Stomach (tissue), 9 donors: Measurements from ENCODE around the gene CFAP46. TPM values are rescaled to one million over a fixed set of nuclear protein-coding genes. Genes with fewer than 3 reads are reported as not detected.

Experiments
- DNase-seq, 2 donors: peaks; one replicate each; pipeline versions ENCODE4 v3.0.0 to v3.0.0-alpha.2; 2013 to 2019
- H3K27ac ChIP-seq, 5 donors: fragments of 200-600 bp in 4 of 5; sonication (generic) in 4 of 5; one replicate each; pipeline ENCODE4 v1.5.1; 2013 to 2019; ENCODE audit warnings: mild to moderate bottlenecking in 1 of 5, moderate library complexity in 1 of 5
- H3K27me3 ChIP-seq, 3 donors: fragments of 200-600 bp; sonication (generic); one replicate each; pipeline ENCODE4 v1.5.1; 2017 to 2019; ENCODE audit warnings: mixed run types in 1 of 3
- H3K36me3 ChIP-seq, 4 donors: fragments of 200-600 bp; sonication (generic); 1 replicate in 3 of 4; 2 replicates in 1 of 4; pipeline ENCODE4 v1.5.1; 2016 to 2019
- H3K4me1 ChIP-seq, 4 donors: fragments of 200-600 bp; sonication (generic); one replicate each; pipeline ENCODE4 v1.5.1; 2016 to 2019
- H3K4me3 ChIP-seq, 4 donors: fragments of 200-600 bp; sonication (generic) in 3 of 4; one replicate each; pipeline ENCODE4 v1.5.1; 2016 to 2019; ENCODE audit warnings: mild to moderate bottlenecking in 1 of 4
- H3K9me3 ChIP-seq, 4 donors: fragments of 200-600 bp; sonication (generic); one replicate each; pipeline ENCODE4 v1.5.1; 2016 to 2019
- CTCF ChIP-seq, 7 experiments: fragments of 450-650 bp in 4 of 7; fragments of 200-600 bp in 3 of 7; sonication (generic) in 3 of 7; IDR thresholded peaks; one replicate each; pipeline ENCODE4 v1.5.1; 2016 to 2019; ENCODE audit warnings: antibody characterized with exemption in 7 of 7, control low read depth in 2 of 7, mild to moderate bottlenecking in 1 of 7
- EP300 ChIP-seq: sonication (generic); formaldehyde crosslinking; IDR thresholded peaks from one replicate; pipeline ENCODE4 v1.6.1; 2017; ENCODE audit warnings: antibody characterized with exemption
- POLR2A ChIP-seq, 4 donors: fragments of 450-650 bp; IDR thresholded peaks; one replicate each; pipeline ENCODE4 v1.6.1; 2016; ENCODE audit warnings: antibody characterized with exemption in 4 of 4, control low read depth in 2 of 4, mild to moderate bottlenecking in 1 of 4, moderate library complexity in 1 of 4
- POLR2AphosphoS5 ChIP-seq, 3 donors: sonication (generic); formaldehyde crosslinking; IDR thresholded peaks; one replicate each; pipeline ENCODE4 v1.6.1; 2016; ENCODE audit warnings: antibody characterized with exemption in 3 of 3
- WGBS, 5 donors: extraction: QIAGEN DNeasy Blood & Tissue Kit in 3 of 5; methylation state at CpG; one replicate each; pipeline versions ENCODE4 v1.1.5 to v1.1.7; 2013 to 2018; 5-methylcytosine and 5-hydroxymethylcytosine counted together
- intact Hi-C: fragments of 100-400 bp; cut with DNase I; formaldehyde crosslinking; loops from one replicate; pipeline ENCODE4 v1.15.1; 2023; ENCODE audit warnings: low total_unique reads
- polyA plus RNA-seq, 3 donors: library from polyadenylated mRNA; stranded (reverse); fragments of 200-250 nt; gene quantifications; one replicate each; pipeline ENCODE4 v1.2.3, GENCODE V29; 2013
- total RNA-seq, 5 donors: library from RNA; depleted of rRNA; stranded (reverse); fragments of >200 nt; gene quantifications; one replicate each; pipeline versions ENCODE4 v1.1.0 to v1.2.3, GENCODE V29; 2014 to 2016
- donor health status: healthy with polysubstance abuse.
- donor health status: Bipolar disorder and iron deficiency.
- donor health status: healthy.

CFAP46 gene
- total and polyA plus RNA-seq, 8 donors, result under 0.01 to 5.8 (median 1.8) TPM; not detected in 1

DNA sequence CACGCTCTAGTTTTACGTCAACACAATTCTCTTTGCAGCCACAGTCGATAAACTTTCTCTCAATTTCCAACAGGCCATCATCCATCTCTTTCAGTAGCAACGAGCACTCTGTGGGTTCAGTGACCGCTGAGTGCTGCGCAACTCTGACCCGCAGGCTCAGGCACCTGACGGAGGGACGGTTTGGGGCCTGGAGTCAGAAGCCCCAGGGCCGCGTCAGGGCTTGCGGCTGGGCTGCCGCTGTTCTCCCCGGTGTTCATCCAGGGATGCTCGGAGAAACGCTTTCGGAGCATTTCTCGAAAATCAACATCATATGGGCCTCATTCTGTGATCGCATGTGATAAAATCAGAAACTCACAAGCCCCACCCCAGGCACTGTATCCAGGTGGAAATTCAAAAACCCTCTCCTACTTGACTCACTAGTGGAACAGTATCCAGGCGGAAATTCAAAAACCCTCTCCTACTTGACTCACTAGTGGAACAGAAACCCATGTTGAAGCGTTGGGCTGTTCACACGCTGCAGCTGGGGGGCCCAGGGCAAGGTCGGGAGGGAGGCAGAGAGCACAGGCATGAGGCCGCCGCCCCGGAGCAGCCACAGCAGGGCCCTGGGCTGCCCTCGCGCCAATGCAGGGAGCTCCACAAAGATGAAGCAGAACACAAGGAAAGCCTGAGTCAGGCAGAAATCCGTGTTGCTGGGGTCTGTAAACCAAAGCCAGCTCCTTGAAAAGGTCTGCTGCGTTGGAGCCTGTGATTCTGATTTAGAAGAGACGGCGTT lies 83.1 kb downstream of the CFAP46 start:
- WGBS, 5 donors, result 89 to 94% (median 91%) methylated on average over 28 to 32 of the region's 32 CpGs
- no peak overlapping the region for H3K27ac ChIP-seq
- TF ChIP-seq POLR2A (IDR thresholded peaks at IDR 0.05) (no peak), CTCF (IDR thresholded peaks at IDR 0.05) (no peak), POLR2AphosphoS5 (IDR thresholded peaks at IDR 0.05) (no peak), EP300 (no peak)
- no peak overlapping the region for H3K4me3 ChIP-seq
- peaks cover 0 to 47% (median 10%) of the 10 kb centered on the region in 3 donors for H3K27me3 ChIP-seq
- H3K4me1 ChIP-seq, result peaks cover 6 to 12% (median 10%) of the 10 kb centered on the region in 4 donors
- DNase-seq, result no peak
- intact Hi-C loops, result no loop called here
- peaks cover 0 to 11% (median 3%) of the 10 kb centered on the region in 4 donors for H3K36me3 ChIP-seq
- peaks cover 0 to 19% (median 6%) of the 10 kb centered on the region in 4 donors for H3K9me3 ChIP-seq

DNA sequence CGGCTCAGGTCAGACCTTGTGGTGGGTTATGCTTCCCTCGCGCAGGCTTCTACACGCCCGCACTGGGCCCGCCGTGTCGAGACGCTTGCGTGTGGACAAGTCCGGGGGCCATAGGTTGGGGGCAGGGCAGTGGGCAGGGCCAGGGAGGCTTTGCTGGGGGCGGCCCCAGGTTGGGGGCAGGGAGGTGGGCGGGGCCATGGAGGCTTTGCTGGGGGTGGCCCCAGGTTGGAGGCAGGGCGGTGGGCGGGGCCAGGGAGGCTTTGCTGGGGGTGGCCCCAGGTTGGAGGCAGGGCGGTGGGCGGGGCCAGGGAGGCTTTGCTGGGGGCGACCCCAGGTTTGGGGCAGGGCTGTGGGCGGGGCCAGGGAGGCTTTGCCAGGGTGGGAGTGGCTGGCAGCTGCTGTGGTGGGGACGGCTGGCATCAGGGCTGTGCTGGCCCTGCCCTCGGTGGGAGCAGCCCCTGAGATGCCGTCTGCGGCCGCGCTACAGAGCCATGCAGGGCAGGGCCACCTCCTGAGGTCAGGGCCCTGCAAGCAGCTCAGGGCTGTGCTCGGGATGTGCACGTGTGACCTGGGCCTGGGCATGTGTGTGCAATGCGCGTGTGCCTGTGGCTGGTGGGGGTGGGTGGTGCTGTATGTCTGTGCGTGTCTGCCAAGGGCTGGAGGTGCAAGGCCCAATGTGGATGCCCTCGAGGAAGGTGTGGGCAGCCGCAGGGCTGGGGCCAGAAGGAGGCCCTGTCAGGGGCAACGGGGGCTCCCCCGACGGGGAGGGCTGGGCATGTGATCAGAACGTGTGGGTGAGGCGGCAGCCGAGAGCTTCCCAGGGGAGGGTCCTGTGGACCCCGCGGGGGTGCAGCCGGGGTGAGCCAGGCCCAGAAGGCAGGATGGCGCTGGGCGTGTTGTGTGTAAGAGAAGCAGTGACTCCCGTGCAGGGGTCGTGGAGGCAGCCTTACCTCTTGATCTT lies 84.0 kb downstream of the CFAP46 start:
- no peak for DNase-seq
- H3K36me3 ChIP-seq, result peaks cover 0 to 11% (median 3%) of the 10 kb centered on the region in 4 donors
- peaks cover 0 to 19% (median 6%) of the 10 kb centered on the region in 4 donors for H3K9me3 ChIP-seq
- no peak overlapping the region for H3K27ac ChIP-seq
- no peak overlapping the region for H3K4me3 ChIP-seq
- TF ChIP-seq EP300 (no peak), POLR2A (IDR thresholded peaks at IDR 0.05) (no peak), CTCF (IDR thresholded peaks at IDR 0.05) (no peak), POLR2AphosphoS5 (IDR thresholded peaks at IDR 0.05) (no peak)
- peaks cover 0 to 38% (median 10%) of the 10 kb centered on the region in 3 donors for H3K27me3 ChIP-seq
- intact Hi-C loops, result no loop called here
- H3K4me1 ChIP-seq, result peaks cover 6 to 12% (median 10%) of the 10 kb centered on the region in 4 donors
- WGBS, 5 donors, result 91 to 95% (median 92%) methylated on average over 34 to 45 of the region's 45 CpGs

GRCh38 chr10:132856869-132857524 lies 85.4 kb downstream of the CFAP46 start:
- no peak for DNase-seq
- Histone ChIP-seq H3K27me3 (peaks cover 0 to 24% (median 5%) of the 10 kb centered on the region in 3 donors), H3K4me1 (peaks cover 0 to 4% (median 0%) of the 10 kb centered on the region in 4 donors), H3K4me3 (no peak overlapping the region), H3K27ac (no peak overlapping the region), H3K36me3 (peaks cover 0 to 11% (median 3%) of the 10 kb centered on the region in 4 donors), H3K9me3 (peaks cover 0 to 19% (median 6%) of the 10 kb centered on the region in 4 donors)
- no peak for TF ChIP-seq EP300
- TF ChIP-seq CTCF (IDR thresholded peaks at IDR 0.05), result no peak
- no peak for TF ChIP-seq POLR2A (IDR thresholded peaks at IDR 0.05)
- TF ChIP-seq POLR2AphosphoS5 (IDR thresholded peaks at IDR 0.05), result no peak
- 88 to 97% (median 93%) methylated on average over 11 to 13 of the region's 13 CpGs for WGBS, 5 donors
- intact Hi-C loops, result no loop called here

DNA sequence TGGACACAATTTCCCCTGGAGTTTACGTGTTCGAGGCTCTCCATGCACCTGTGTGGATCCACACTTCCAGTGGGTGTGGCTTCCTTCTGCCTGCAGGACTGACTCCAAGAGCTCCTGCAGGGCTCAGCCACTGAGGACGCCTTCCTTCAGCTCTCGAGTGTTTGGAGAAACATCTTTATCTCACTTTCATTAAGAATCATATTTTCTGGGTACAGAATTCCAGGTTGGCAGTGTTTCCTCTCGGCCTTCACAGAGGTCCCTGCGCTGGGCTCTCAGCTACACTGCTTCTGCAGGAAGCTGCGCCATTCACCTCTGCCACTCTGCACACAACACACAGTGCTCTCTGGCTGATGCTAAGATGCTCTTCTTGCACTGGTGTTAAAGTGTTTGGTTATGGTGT lies 86.5 kb downstream of the CFAP46 start:
- peak in 1 of 2 donors; percentile 16 for DNase-seq
- 89 to 94% (median 90%) methylated on average over 7 of the region's 7 CpGs for WGBS, 5 donors
- peaks cover 0 to 11% (median 3%) of the 10 kb centered on the region in 4 donors for H3K36me3 ChIP-seq

More for the DNA sequence above, 86.5 kb downstream of the CFAP46 start:
- Histone ChIP-seq H3K4me3 (no peak overlapping the region), H3K9me3 (peaks cover 0 to 19% (median 9%) of the 10 kb centered on the region in 4 donors), H3K27me3 (peaks cover 0 to 13% (median 0%) of the 10 kb centered on the region in 3 donors), H3K4me1 (no peaks in the 10 kb centered on the region), H3K27ac (no peak overlapping the region)
- intact Hi-C loops, result no loop called here
- TF ChIP-seq POLR2A (IDR thresholded peaks at IDR 0.05) (no peak), EP300 (no peak), POLR2AphosphoS5 (IDR thresholded peaks at IDR 0.05) (no peak), CTCF (IDR thresholded peaks at IDR 0.05) (no peak)
